Jurkat, Clone E6-1 (cell line): ENCODE data around the gene COX15.
"Not testable (repeated sequence)": the region's sequence is repeated elsewhere in the genome, so short reads cannot be mapped to it uniquely, and the experiment has no call there.

Experiments
- DNase-seq: peaks from one replicate; pipeline ENCODE4 v3.0.0-alpha.2; 2011; ENCODE audit warnings: low read depth, low spot score
- H3K4me3 ChIP-seq: 2 replicates; pipeline ENCODE4 v1.5.1; 2011; ENCODE audit warnings: mild to moderate bottlenecking, low read length, control low read depth, moderate library complexity

COX15 gene

GRCh38 chr10:99743841-99744240 is 11.9 kb upstream of the COX15 start:
- no peak overlapping the region for H3K4me3 ChIP-seq
- DNase-seq, result no peak

GRCh38 chr10:99742701-99743100 is 10.8 kb upstream of the COX15 start:
- DNase-seq, result no peak
- H3K4me3 ChIP-seq, result no peak overlapping the region

GRCh38 chr10:99742254-99742653 is 10.3 kb upstream of the COX15 start:
- DNase-seq, result no peak
- H3K4me3 ChIP-seq, result no peak overlapping the region

- H3K4me3 ChIP-seq, result no peak overlapping the region
Observed at GRCh38 chr10:99740933-99741559, 9.1 kb upstream of the COX15 start.

GRCh38 chr10:99740260-99740659 is 8.3 kb upstream of the COX15 start:
- no peak overlapping the region for H3K4me3 ChIP-seq
- no peak for DNase-seq

More at GRCh38 chr10:99740933-99741559, 9.1 kb upstream of the COX15 start:
- no peak for DNase-seq

- H3K4me3 ChIP-seq, DNase-seq: not testable (repeated sequence)
Observed at GRCh38 chr10:99734111-99734510, 2.2 kb upstream of the COX15 start.

GRCh38 chr10:99733366-99733765 is 1.4 kb upstream of the COX15 start:
- no peak for DNase-seq
- H3K4me3 ChIP-seq, result no peak overlapping the region

GRCh38 chr10:99731306-99732032 is 458 bp downstream of the COX15 start:
- DNase-seq, result no peak
- H3K4me3 ChIP-seq, result peak overlapping the region; percentile 91

- DNase-seq, result no peak
- H3K4me3 ChIP-seq, result no peak overlapping the region
Observed at GRCh38 chr10:99730026-99730425, 1.9 kb downstream of the COX15 start.

GRCh38 chr10:99720387-99720786 is 11.5 kb downstream of the COX15 start:
- DNase-seq, result no peak

GRCh38 chr10:99714446-99714845 is 17.5 kb downstream of the COX15 start:
- DNase-seq, result no peak
- H3K4me3 ChIP-seq, result no peak overlapping the region

More at GRCh38 chr10:99720387-99720786, 11.5 kb downstream of the COX15 start:
- H3K4me3 ChIP-seq, result no peak overlapping the region

- DNase-seq, result peak; percentile 39
- no peak overlapping the region for H3K4me3 ChIP-seq
Observed at GRCh38 chr10:99711129-99711719, 20.7 kb downstream of the COX15 start.

- no peak for DNase-seq
- no peak overlapping the region for H3K4me3 ChIP-seq
Observed at GRCh38 chr10:99709480-99710229, 22.3 kb downstream of the COX15 start.

- H3K4me3 ChIP-seq, result no peak overlapping the region
- no peak for DNase-seq
Observed at GRCh38 chr10:99708428-99709012, 23.4 kb downstream of the COX15 start.

- no peak for DNase-seq
- H3K4me3 ChIP-seq, result no peak overlapping the region
Observed at GRCh38 chr10:99700649-99701048, 31.3 kb downstream of the COX15 start.

- no peak for DNase-seq
- no peak overlapping the region for H3K4me3 ChIP-seq
Observed at GRCh38 chr10:99698504-99699080, 33.3 kb downstream of the COX15 start.

GRCh38 chr10:99695761-99696160 is 36.2 kb downstream of the COX15 start:
- H3K4me3 ChIP-seq, result no peak overlapping the region
- DNase-seq, result no peak

- no peak for DNase-seq
- no peak overlapping the region for H3K4me3 ChIP-seq
Observed at GRCh38 chr10:99693933-99694583, 37.9 kb downstream of the COX15 start.

- no peak for DNase-seq
- no peak overlapping the region for H3K4me3 ChIP-seq
Observed at GRCh38 chr10:99689461-99689860, 42.5 kb downstream of the COX15 start.
